ENCODE measurements around the gene EMP2. TPM values are rescaled to one million over a fixed set of nuclear protein-coding genes. Genes with fewer than 3 reads are reported as not detected.
A peak's percentile ranks its signal among the peaks of the same experiment; 100 is the strongest.

The EMP2 gene
- total RNA-seq, 2 experiments from 2014 or later, result not detected

- CTCF ChIA-PET, result no interaction called here
These were observed 55.1 kb downstream of the EMP2 start for GRCh38 chr16:10525214-10525825.

GRCh38 chr16:10522966-10523365, 57.4 kb downstream of the EMP2 start:
- ChIA-PET CTCF (interaction anchor here (0.6 kb wide), 1 partner anchor 54 kb away, joined by 3 read pairs; no protein-coding TSS in a partner anchor), POLR2A (no interaction called here)
- H3K9me3 ChIP-seq (ENCODE audit: control insufficient read depth in 1 of 2, insufficient read depth in 1 of 2, low read length in 2 of 2), result no peaks in the 10 kb centered on the region
- no peaks in the 10 kb centered on the region for H3K36me3 ChIP-seq (ENCODE audit: insufficient read depth, low read length)
- no peak overlapping the region for H3K27ac Mint-ChIP-seq
- no peak for TF ChIP-seq CTCF (IDR thresholded peaks at IDR 0.05)
- no peaks in the 10 kb centered on the region for H3K27me3 ChIP-seq (ENCODE audit: control insufficient read depth in 1 of 2, insufficient read depth in 2 of 2, low read length in 2 of 2)
- no peak for ATAC-seq (ENCODE audit: poor library complexity)
- intact Hi-C loops (cut with DNase I, micrococcal nuclease), result loop anchor here in 1 of 2 experiments (5.0 kb wide), 1 partner anchor 394 kb away; no protein-coding TSS in a partner anchor
- H3K27me3 Mint-ChIP-seq, result peaks cover 5% of the 10 kb centered on the region
- no peaks in the 10 kb centered on the region for H3K36me3 Mint-ChIP-seq (ENCODE audit: low read depth)
- DNase-seq, result no peak
- peaks cover 5% of the 10 kb centered on the region for H3K4me1 Mint-ChIP-seq (ENCODE audit: low read depth)
- H3K4me3 ChIP-seq (ENCODE audit: low read length), result no peak overlapping the region
- H3K4me3 Mint-ChIP-seq, result no peak overlapping the region
- peaks cover 2% of the 10 kb centered on the region for H3K4me1 ChIP-seq (ENCODE audit: insufficient read depth, low read length)
- H3K9me3 Mint-ChIP-seq, result no peaks in the 10 kb centered on the region
- H3K27ac ChIP-seq (ENCODE audit: low read depth in 1 of 2, low read length in 2 of 2), result no peak overlapping the region

More at GRCh38 chr16:10525214-10525825, 55.1 kb downstream of the EMP2 start:
- no peak overlapping the region for H3K27ac ChIP-seq (ENCODE audit: low read depth in 1 of 2, low read length in 2 of 2)
- H3K36me3 Mint-ChIP-seq (ENCODE audit: low read depth), result no peaks in the 10 kb centered on the region
- H3K4me3 Mint-ChIP-seq, result no peak overlapping the region
- no peak for TF ChIP-seq CTCF (IDR thresholded peaks at IDR 0.05)
- H3K4me1 ChIP-seq (ENCODE audit: insufficient read depth, low read length), result peaks cover 2% of the 10 kb centered on the region
- POLR2A ChIA-PET, result no interaction called here
- no peak overlapping the region for H3K27ac Mint-ChIP-seq
- peaks cover 5% of the 10 kb centered on the region for H3K27me3 Mint-ChIP-seq
- H3K9me3 ChIP-seq (ENCODE audit: control insufficient read depth in 1 of 2, insufficient read depth in 1 of 2, low read length in 2 of 2), result no peaks in the 10 kb centered on the region
- H3K36me3 ChIP-seq (ENCODE audit: insufficient read depth, low read length), result no peaks in the 10 kb centered on the region
- no peaks in the 10 kb centered on the region for H3K9me3 Mint-ChIP-seq
- ATAC-seq (ENCODE audit: poor library complexity) (no peak), DNase-seq (no peak)
- intact Hi-C loops (cut with DNase I, micrococcal nuclease), result no loop called here
- peaks cover 5% of the 10 kb centered on the region for H3K4me1 Mint-ChIP-seq (ENCODE audit: low read depth)
- H3K27me3 ChIP-seq (ENCODE audit: control insufficient read depth in 1 of 2, insufficient read depth in 2 of 2, low read length in 2 of 2), result no peaks in the 10 kb centered on the region
- H3K4me3 ChIP-seq (ENCODE audit: low read length), result no peak overlapping the region

- ATAC-seq (ENCODE audit: poor library complexity) (no peak), DNase-seq (peak in 9 of 14 experiments; percentile 3 to 71 (median 32))
- Histone ChIP-seq H3K27ac (ENCODE audit: low read depth in 1 of 2, low read length in 2 of 2) (no peak overlapping the region), H3K36me3 (ENCODE audit: insufficient read depth, low read length) (no peaks in the 10 kb centered on the region), H3K27me3 (ENCODE audit: control insufficient read depth in 1 of 2, insufficient read depth in 2 of 2, low read length in 2 of 2) (no peaks in the 10 kb centered on the region), H3K4me1 (ENCODE audit: insufficient read depth, low read length) (peaks cover 2% of the 10 kb centered on the region), H3K4me3 (ENCODE audit: low read length) (no peak overlapping the region), H3K9me3 (ENCODE audit: control insufficient read depth in 1 of 2, insufficient read depth in 1 of 2, low read length in 2 of 2) (peaks cover 0 to under 1% of the 10 kb centered on the region in 2 experiments)
- ChIA-PET POLR2A (no interaction called here), CTCF (no interaction called here)
- intact Hi-C loops (cut with DNase I, micrococcal nuclease), result loop anchor here in 1 of 2 experiments (5.0 kb wide), 1 partner anchor 396 kb away; no protein-coding TSS in a partner anchor
- Mint-ChIP-seq H3K27me3 (peaks cover 5% of the 10 kb centered on the region), H3K27ac (no peak overlapping the region), H3K9me3 (no peaks in the 10 kb centered on the region), H3K36me3 (ENCODE audit: low read depth) (no peaks in the 10 kb centered on the region), H3K4me3 (no peak overlapping the region), H3K4me1 (ENCODE audit: low read depth) (peaks cover 5% of the 10 kb centered on the region)
- peak; percentile 69 for TF ChIP-seq CTCF (IDR thresholded peaks at IDR 0.05)
These were observed 58.6 kb downstream of the EMP2 start for GRCh38 chr16:10521681-10522274.
